Measurements from ENCODE around the gene PPIL1. TPM values are rescaled to one million over a fixed set of nuclear protein-coding genes. Genes with fewer than 3 reads are reported as not detected.

The PPIL1 gene
- total RNA-seq (2014; rRNA removed; shearing (Covaris generic)), result 62.5 and 124 TPM in 2 replicates

GRCh38 chr6:36874443-36875249, at the start of gene PPIL1:
TSS of gene PPIL1 (minus strand) at chr6:36874803. CDS start at chr6:36874772, 31 bp downstream.
- peak; percentile 93 for DNase-seq (ENCODE audit: low spot score)
- in situ Hi-C loops (cut with HindIII; ENCODE audit: low sequenced_read_pairs), result no loop called here

GRCh38 chr6:36924131-36924530, 49.5 kb upstream of the PPIL1 start:
- DNase-seq (ENCODE audit: low spot score), result no peak
- in situ Hi-C loops (cut with HindIII; ENCODE audit: low sequenced_read_pairs), result no loop called here

GRCh38 chr6:36920546-36920945, 45.9 kb upstream of the PPIL1 start:
- DNase-seq (ENCODE audit: low spot score), result no peak
- in situ Hi-C loops (cut with HindIII; ENCODE audit: low sequenced_read_pairs), result no loop called here

GRCh38 chr6:36920049-36920448, 45.4 kb upstream of the PPIL1 start:
- no peak for DNase-seq (ENCODE audit: low spot score)
- in situ Hi-C loops (cut with HindIII; ENCODE audit: low sequenced_read_pairs), result no loop called here

GRCh38 chr6:36917541-36918193, 43.1 kb upstream of the PPIL1 start:
- in situ Hi-C loops (cut with HindIII; ENCODE audit: low sequenced_read_pairs), result no loop called here
- DNase-seq (ENCODE audit: low spot score), result no peak

DNA sequence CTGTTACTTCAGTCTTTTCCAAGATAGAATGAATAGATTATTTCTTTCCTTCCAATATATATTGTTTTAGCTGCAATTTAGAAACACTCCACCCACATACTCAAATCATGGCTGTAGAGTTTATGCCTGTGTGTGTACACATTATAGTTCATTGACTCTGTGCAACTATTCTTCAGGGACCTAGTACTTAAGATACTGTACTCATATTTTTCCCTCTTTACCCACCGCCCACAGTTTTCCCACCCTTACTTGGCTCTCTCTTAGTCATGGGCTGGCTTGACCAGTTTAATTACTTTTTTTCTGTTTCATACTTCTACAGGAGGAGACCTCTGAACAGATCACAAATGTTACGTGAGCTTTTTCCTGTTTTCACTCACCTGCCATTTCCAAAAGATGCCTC, 41.5 kb upstream of the PPIL1 start:
- in situ Hi-C loops (cut with HindIII; ENCODE audit: low sequenced_read_pairs), result no loop called here
- DNase-seq (ENCODE audit: low spot score), result no peak

DNA sequence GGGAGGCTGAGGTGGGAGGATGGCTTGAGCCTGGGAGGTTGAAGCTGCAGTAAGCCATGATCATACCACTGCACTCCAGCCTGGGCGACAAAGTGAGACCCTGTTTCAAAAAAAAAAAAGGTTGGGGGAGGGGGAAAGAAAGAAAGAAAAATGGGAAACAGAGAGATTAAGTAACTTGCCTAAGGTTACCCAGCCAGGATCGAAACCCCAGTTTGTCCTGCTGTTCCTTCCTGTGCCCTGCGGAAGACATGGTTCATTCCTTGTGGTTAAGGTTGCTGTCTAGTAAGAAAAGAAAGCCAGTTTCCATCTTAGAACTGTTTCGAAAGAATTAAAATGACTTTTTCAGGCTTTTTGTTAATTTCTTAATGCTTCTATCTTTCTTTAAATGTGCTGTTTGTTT, 41.0 kb upstream of the PPIL1 start:
- no peak for DNase-seq (ENCODE audit: low spot score)
- in situ Hi-C loops (cut with HindIII; ENCODE audit: low sequenced_read_pairs), result no loop called here

DNA sequence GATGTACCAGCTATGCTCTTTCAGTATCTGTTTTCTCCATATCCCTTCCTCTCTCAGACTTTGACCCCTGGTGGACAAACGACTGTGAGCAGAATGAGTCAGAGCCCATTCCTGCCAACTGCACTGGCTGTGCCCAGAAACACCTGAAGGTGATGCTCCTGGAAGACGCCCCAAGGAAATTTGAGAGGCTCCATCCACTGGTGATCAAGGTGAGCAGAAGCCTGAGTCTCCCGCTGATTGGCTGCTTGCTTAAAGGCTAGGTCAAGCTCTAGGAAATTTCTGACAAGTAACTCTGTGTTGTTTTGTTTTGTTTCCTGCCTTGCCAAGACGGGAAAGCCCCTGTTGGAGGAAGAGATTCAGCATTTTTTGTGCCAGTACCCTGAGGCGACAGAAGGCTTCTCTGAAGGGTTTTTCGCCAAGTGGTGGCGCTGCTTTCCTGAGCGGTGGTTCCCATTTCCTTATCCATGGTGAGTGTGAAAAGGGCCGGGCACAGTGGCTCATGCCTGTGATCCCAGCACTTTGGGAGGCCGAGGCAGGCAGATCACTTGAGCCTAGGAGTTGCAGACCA, 39.7 kb upstream of the PPIL1 start:
- no peak for DNase-seq (ENCODE audit: low spot score)
- in situ Hi-C loops (cut with HindIII; ENCODE audit: low sequenced_read_pairs), result no loop called here

- in situ Hi-C loops (cut with HindIII; ENCODE audit: low sequenced_read_pairs), result no loop called here
- DNase-seq (ENCODE audit: low spot score), result no peak
Measured at GRCh38 chr6:36913082-36913481, 38.5 kb upstream of the PPIL1 start.

DNA sequence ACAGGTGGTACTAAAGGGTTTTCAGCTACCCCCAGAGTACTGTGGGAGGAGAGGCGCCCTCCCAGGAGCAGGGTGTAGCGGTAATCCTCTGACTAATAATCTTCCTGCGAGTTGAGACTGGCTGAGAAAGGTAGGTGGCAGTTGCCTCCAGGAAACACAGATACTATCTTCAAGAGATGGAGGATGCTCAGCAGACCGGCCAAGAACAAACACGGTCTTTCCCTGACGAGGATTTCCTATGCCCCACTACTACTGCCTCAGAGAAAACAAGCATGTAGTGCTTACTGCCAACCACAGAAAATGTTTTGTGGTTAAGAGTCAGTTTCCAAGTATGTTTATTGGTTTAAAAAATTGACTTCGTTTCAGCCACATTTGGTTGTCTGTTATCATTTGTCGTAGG, 38.0 kb upstream of the PPIL1 start:
- no peak for DNase-seq (ENCODE audit: low spot score)
- in situ Hi-C loops (cut with HindIII; ENCODE audit: low sequenced_read_pairs), result no loop called here

DNA sequence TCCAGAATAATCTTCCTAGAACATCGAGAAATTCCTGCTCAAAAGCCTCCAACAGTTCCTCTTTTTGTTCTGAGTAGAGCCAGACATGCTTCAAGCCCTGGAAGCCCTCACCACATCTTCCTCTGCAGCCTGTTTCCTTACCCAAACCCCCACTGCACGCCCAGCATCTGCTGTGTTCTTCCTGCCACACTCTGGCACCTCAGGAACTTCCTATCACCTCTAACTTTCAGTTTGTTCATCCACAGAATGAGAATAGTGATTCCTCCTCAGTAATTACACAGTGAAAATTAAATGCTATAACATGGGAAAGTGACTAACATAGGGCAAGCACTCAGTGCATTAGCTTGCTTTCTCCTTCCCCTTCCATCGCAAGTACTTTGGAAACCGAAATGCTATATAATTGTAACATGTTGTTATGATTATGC, 37.4 kb upstream of the PPIL1 start:
- DNase-seq (ENCODE audit: low spot score), result no peak
- in situ Hi-C loops (cut with HindIII; ENCODE audit: low sequenced_read_pairs), result no loop called here

DNA sequence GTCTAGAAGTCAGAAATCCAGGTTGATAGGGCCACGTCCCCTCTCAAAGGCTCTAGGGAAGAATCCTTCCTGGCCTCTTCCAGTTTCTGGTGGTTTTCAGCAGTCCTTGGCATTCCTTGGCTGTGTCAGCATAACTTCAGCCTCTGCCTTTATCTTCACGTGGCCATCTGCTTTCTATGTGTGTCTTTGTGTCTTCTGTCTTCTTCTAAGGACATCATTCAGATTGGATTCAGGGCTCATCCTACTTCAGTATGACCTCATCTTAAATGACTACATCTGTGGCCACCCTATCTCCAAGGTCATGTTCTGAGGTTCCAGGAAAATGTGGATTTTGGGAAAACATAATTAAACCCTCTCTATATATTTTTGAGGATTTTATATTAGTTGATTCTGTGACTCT, 34.1 kb upstream of the PPIL1 start:
- in situ Hi-C loops (cut with HindIII; ENCODE audit: low sequenced_read_pairs), result no loop called here
- DNase-seq (ENCODE audit: low spot score), result no peak

DNA sequence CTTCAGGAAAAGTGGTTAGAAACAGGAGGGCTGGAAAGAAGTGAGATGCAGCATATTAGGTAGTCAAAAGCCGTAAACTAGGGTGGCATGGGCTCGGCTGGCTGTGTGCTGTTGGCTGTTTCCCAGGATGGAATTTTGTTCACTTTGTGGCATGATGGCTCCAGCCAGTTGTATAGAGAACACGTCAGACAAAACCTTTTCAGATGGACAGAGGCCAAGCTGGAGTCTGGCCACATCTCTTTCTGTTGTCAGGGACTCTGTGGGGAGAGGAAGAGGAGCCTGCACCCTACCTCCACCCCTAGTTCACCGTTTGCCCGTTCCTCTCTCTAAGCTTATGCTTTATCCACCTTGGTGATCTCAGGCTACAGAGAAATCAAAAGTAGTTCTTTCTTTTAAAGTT, 33.2 kb upstream of the PPIL1 start:
- in situ Hi-C loops (cut with HindIII; ENCODE audit: low sequenced_read_pairs), result no loop called here
- DNase-seq (ENCODE audit: low spot score), result peak; percentile 62

DNA sequence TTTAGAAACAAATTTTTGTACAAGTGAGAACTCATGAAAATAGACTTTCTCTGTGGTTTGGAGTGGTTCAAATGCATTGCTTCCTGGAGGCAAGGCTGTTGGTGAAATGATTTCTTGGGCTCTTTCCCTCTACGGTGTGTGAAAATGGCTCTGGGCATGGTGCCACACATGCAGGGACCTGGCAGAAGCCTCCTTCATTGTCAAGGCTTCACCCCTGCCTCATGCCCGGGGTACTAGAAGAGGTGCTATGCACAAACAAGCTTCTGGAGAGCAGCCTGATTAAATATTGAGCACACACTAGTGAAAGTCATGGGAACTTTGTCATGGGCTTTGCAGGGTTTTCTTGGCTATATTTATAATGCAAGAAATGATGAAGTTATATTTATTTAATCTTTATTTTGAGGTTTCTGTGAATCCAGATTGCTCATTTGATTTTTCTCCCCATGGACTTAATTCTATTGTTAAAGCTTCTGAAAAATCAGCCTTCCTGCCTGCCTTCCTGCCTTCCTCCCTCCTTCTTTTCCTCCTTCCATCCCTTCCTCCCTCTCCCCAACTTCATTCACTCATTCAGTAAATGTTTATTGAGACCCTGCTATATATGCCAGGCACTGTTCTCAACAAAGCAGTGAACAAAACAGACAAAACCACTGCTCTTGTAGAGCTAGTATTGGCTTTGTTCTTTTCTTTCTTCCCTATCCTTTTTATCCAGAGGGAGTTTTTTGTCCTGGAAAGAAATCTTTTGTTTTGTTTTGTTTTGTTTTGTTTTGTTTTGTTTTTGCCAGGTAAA, 32.1 kb upstream of the PPIL1 start:
- in situ Hi-C loops (cut with HindIII; ENCODE audit: low sequenced_read_pairs), result no loop called here
- peak; percentile 88 for DNase-seq (ENCODE audit: low spot score)

GRCh38 chr6:36904851-36905393, 30.3 kb upstream of the PPIL1 start:
- no peak for DNase-seq (ENCODE audit: low spot score)
- in situ Hi-C loops (cut with HindIII; ENCODE audit: low sequenced_read_pairs), result no loop called here

GRCh38 chr6:36904114-36904513, 29.5 kb upstream of the PPIL1 start:
- in situ Hi-C loops (cut with HindIII; ENCODE audit: low sequenced_read_pairs), result no loop called here
- DNase-seq (ENCODE audit: low spot score), result no peak

GRCh38 chr6:36897609-36898008, 23.0 kb upstream of the PPIL1 start:
- no peak for DNase-seq (ENCODE audit: low spot score)
- in situ Hi-C loops (cut with HindIII; ENCODE audit: low sequenced_read_pairs), result no loop called here

GRCh38 chr6:36893976-36894932, 19.7 kb upstream of the PPIL1 start:
- in situ Hi-C loops (cut with HindIII; ENCODE audit: low sequenced_read_pairs), result no loop called here
- DNase-seq (ENCODE audit: low spot score), result no peak
